NCI-H1048 (cell line): ENCODE data around the gene NKRF.
A peak's percentile ranks its signal among the peaks of the same experiment; 100 is the strongest.
"Not testable (repeated sequence)": the region's sequence is repeated elsewhere in the genome, so short reads cannot be mapped to it uniquely, and the experiment has no call there.

Experiments
- DNase-seq: peaks from one replicate; lab custom pipeline; 2025; lab: John Stamatoyannopoulos, UW

The NKRF gene

DNA sequence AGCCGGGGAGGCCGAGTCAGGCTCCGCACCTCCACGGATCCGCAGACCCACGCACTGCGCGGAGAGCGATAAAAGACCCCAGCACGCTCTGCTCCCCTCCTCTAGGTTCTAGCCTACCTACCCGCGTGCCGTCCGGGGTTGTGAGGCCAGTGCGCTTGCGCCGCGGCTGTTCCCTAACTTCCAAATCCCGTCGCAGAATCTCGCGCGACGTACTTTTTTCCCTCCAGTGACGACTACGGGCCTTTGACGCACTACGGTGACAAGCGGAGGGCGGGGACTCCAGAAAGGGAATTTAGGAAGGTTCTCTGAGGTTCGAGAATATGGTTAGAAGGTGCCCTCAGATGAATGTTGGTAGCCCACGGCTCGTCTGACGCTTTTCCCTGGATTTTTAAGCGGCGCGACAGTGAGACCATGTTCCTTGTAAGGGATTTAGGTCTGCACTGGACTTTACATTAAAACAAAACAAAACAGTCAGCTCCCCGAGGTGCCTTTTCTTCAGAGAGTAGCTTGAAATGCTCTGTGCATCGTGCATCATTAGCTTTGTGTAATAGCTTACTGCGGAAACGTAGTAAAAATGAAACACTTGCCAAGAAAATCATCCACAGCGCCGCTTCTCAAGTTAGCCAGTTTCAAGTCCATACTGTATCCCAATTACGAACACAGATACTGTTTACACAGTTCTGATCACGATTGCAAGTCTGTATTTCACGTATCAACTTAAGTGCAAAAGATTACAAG, at the start of gene NKRF:
Gene NKRF, minus strand, starts transcription at position 145 of the 738 bp plus-strand sequence.
- peak; percentile 59 for DNase-seq

GRCh38 chrX:119655125-119655524, 48.9 kb upstream of the NKRF start:
- no peak for DNase-seq

DNA sequence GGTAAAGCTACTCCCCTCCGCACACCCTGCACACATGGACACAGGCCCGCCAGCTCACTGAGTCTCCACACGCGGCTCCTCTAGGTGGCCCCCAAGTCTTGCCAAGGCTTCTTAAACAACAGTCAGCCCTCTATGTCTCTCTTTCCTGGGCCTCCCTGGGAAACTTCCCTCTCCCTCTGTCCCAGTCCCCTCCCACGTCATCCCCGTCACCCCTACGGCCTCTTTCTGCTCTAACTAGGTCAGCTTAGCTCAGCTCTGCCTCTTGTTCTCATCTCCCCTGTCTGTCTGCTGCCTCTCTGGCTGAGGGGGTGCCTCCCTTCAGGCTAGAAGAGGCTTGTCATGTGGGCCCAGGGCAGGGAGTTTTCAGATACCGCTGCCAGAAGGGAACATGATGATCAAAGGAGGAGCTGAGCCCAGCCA, 47.9 kb upstream of the NKRF start:
- no peak for DNase-seq

- no peak for DNase-seq
These were observed 42.2 kb upstream of the NKRF start for GRCh38 chrX:119648421-119648775.

DNA sequence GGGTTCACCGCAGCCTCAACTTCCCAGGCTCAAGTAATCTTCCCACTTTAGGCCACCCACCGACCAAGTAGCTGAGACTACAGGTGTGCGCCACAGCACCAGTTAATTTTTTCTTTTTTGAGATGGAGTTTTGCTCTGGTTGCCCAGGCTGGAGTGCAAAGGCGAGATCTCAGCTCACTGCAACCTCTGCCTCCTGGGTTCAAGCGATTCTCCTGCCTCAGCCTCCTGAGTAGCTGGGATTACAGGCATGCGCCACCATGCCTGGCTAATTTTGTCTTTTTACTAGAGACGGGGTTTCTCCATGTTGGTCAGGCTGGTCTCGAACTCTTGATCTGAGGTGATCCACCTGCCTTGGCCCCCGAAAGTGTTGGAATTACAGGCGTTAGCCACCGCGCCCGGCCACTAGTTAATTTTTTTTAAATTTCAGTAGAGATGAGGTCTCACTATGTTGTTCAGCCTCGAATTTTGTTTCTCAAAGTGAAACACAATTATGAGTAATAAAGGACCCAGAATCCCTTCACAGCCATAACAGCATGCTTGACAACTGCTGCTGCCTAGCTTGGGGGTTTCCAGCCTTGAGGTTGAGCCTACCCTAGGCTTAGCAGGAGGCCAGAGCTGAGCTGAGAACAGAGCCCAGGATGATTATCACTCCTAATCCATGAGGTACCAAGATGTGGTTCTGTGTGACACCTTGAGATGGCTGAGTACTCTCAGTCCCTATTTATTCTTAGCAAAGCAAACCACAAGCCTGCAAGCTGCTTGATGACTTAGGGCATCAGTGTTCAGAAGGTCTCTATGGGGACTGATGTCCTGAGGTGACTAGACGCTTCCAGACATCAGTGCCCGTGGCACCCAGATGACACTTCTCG, 41.6 kb upstream of the NKRF start:
- no peak for DNase-seq

DNA sequence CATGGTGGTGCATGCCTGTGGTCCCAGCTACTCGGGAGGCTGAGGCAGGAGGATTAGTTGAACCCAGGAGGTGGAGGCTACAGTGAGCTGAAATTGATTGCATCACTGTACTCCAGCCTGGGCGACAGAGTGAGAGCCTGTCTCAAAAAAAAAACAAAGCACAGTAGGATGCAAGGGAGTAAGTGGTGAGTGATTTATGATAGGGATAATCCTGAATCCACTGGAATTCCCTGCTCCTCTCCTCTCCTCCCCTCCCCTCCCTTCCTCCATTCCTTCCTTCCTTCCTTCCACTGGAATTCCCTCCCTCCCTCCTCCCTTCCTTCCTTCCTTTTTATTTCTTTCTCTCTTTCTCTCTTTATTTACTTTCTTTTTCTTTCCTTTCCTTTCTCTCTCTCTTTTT, 40.9 kb upstream of the NKRF start:
- DNase-seq, result no peak

DNA sequence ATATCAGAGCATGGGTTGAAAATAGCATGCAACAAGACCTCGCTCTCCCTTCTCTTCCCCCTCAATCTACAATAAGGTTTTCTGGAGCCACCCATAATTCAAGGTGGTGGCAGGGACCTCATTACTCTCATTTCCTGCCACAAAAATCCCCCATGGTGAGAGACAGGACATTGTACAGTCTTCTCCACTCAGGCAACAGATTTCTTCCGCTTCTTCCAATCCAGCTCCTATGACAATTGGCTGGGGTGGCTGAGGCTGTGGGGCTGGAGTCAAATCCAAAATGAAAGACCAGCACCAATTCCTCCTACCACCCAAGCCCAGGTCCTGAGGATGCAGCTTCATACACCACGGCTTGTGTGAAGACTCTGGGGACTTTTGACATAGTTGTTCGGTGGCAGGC, 40.3 kb upstream of the NKRF start:
- no peak for DNase-seq

- DNase-seq, result no peak
These were observed 37.5 kb upstream of the NKRF start for GRCh38 chrX:119643696-119644095.

DNA sequence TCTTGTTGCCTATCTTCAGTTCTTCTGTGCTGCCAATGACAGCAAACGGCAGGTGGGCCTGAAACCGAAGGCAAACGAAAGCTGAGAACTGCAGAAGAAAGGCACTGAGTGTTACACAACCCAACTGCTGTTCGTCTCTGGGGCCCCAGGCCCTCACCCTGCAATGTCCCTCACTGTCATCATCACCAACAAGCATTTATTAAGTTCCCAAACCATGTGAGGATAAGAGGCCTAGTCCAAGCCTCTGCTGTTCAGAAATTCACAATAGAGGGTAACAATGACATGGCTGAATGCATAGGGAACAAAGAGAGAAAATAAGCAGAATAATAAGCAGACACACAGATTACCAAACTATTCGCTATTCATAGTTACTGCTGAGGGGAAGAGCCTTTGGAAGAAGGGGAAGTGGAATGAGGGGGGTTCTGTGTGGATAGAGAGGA, 34.5 kb upstream of the NKRF start:
- no peak for DNase-seq

GRCh38 chrX:119638725-119639471, 32.7 kb upstream of the NKRF start:
- DNase-seq, result no peak

DNA sequence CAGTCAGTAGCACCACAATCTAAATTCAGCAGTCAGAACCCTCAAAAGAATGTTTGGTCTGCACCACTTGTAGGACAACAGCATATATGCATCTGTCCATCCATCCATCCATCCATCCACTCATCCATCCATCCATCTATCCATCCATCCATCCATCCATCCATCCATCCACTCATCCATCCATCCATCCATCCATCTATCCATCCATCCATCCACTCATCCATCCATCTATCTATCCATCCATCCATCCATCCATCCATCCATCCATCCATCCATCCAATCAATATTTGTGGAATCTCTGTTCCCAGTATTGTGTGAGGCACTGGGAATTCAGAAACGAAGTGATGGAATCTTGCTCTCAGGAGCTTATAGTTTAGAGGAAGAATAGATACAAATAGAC, 31.2 kb upstream of the NKRF start:
- not testable (repeated sequence) for DNase-seq

DNA sequence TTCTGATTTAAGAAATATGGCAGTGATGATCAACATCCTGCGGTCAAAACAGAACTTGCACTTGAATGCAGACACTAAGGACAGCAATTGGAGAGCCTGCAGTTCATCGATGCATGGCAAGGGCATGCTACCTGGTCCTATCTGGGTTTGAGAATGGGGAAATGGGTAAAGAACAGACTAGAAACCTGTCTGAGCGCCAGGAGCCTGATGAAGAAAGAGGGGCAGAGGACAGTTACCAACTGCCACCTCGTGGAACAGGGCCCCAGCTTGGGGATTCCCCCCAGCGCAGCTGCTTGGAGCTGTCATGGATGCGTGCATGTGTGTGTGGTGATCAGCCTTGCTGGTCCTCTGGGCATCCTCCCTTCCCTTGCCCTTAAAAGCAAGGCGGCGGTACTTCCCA, 30.2 kb upstream of the NKRF start:
- DNase-seq, result no peak

DNA sequence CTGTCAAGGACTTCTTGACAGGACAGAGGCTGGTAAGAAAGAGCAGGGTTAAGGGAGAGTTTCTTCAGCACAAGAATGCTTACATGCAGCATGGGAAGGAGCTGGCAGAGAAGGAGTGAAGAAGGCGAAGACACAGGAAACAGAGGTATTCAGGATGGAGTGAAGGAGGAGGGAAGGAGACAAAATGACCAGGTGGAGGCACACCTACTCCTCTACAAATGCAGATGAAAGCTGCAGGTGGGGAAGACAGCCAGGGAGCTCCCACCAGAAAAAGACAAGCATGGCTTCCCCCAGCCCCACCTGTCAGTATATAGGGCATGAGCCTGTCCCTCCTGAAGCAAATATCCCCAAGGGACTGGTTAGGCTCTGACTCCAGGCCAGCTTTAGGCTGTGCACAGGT, 29.6 kb upstream of the NKRF start:
- no peak for DNase-seq

DNA sequence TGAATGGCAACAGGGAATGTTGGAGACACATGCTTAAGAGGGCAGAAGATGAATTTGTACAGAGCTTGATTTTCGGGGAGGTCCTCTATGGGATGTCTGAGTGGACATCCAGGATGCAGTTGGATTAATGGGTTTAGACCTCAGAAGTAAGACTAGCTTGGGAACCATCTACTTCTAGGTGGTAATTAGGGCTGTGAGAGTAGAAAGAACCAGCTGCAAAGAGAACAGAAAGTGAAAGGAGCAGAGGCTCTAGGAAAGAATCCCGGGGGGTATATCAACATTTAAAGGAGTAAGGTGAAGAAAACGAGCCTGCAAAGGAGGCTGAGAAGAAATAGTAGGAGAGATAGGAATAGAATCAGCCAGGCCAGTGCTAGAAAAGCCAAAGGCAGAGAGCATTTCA, 29.0 kb upstream of the NKRF start:
- DNase-seq, result no peak

DNA sequence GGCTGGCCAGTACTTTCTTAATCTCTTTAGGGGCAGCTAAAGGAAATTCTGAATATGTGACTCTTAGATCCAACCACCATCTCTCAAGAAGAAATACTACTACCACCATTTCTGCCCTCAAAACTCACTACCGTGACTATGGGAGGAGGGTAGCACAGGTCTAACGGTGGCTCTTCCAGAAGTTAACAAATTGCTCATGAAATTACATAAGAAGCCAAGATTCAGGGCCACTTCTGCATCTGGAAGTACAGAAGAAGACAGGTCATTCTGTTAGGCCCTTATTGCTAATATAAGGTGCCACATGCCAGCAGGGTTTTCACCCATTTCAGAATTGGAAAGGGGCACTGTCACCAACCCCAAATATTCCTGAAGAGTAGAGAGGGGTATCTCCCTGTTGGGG, 19.6 kb upstream of the NKRF start:
- DNase-seq, result no peak

GRCh38 chrX:119624951-119625668, 18.9 kb upstream of the NKRF start:
- DNase-seq, result no peak

GRCh38 chrX:119624417-119624816, 18.2 kb upstream of the NKRF start:
- no peak for DNase-seq

- no peak for DNase-seq
These were observed 16.4 kb upstream of the NKRF start for GRCh38 chrX:119622356-119623232.

- DNase-seq, result no peak
These were observed 12.2 kb upstream of the NKRF start for GRCh38 chrX:119618439-119618838.

- DNase-seq, result no peak
These were observed 11.4 kb upstream of the NKRF start for GRCh38 chrX:119617517-119618164.
